ENCODE results near the gene LIMA1. TPM values are rescaled to one million over a fixed set of nuclear protein-coding genes. Genes with fewer than 3 reads are reported as not detected.
"Not testable (repeated sequence)": the region's sequence is repeated elsewhere in the genome, so short reads cannot be mapped to it uniquely, and the experiment has no call there.

LIMA1 gene
- polyA plus RNA-seq, 1 donor from 2014 or later, result 4.4 TPM

- Histone ChIP-seq H3K9me3 (ENCODE audit: low read length) (no peaks in the 10 kb centered on the region), H3K27me3 (ENCODE audit: insufficient read depth, low read depth, low read length) (no peaks in the 10 kb centered on the region), H3K4me3 (ENCODE audit: low read length) (no peak overlapping the region), H2AFZ (ENCODE audit: low read depth, low read length) (no peak overlapping the region), H3K9me2 (ENCODE audit: insufficient read depth, low read length) (no peaks in the 10 kb centered on the region), H3K27ac (ENCODE audit: low read length) (no peak overlapping the region), H3K9ac (ENCODE audit: low read length) (no peak overlapping the region), H3K79me2 (replicated peaks; ENCODE audit: insufficient read depth, low read length) (no peaks in the 10 kb centered on the region), H3K36me3 (ENCODE audit: insufficient read depth, low read length) (no peaks in the 10 kb centered on the region), H3K4me2 (ENCODE audit: low read length) (no peak overlapping the region), H3F3A (ENCODE audit: insufficient read depth, low read length, poor library complexity, severe bottlenecking) (no peaks in the 10 kb centered on the region), H4K20me1 (ENCODE audit: insufficient read depth) (no peaks in the 10 kb centered on the region)
- TF ChIP-seq RAD21 (conservative IDR thresholded peaks at IDR 0.05) (no peak), EZH2 (IDR thresholded peaks at IDR 0.05; ENCODE audit: borderline replicate concordance, insufficient read depth, low read length, poor library complexity, severe bottlenecking) (no peak), POLR2AphosphoS5 (IDR thresholded peaks at IDR 0.05) (no peak), EP300 (conservative IDR thresholded peaks at IDR 0.05; ENCODE audit: poor library complexity, severe bottlenecking) (no peak), REST (IDR thresholded peaks at IDR 0.05; ENCODE audit: borderline replicate concordance) (no peak), CTCF (IDR thresholded peaks at IDR 0.05; ENCODE audit: poor library complexity, severe bottlenecking) (no peak), TAF1 (IDR thresholded peaks at IDR 0.05; ENCODE audit: low read depth) (no peak), SMC3 (conservative IDR thresholded peaks at IDR 0.05; ENCODE audit: poor library complexity) (no peak), MXI1 (conservative IDR thresholded peaks at IDR 0.05; ENCODE audit: poor library complexity, severe bottlenecking) (no peak)
Observed at GRCh38 chr12:50275556-50275955, 7.8 kb downstream of the LIMA1 start.

GRCh38 chr12:50275127-50275526 lies 8.2 kb downstream of the LIMA1 start:
- not testable (repeated sequence) for H4K20me1 ChIP-seq (ENCODE audit: insufficient read depth); H3K27me3 ChIP-seq (ENCODE audit: insufficient read depth, low read depth, low read length); H3K36me3 ChIP-seq (ENCODE audit: insufficient read depth, low read length); H3K4me2 ChIP-seq (ENCODE audit: low read length); H3K9me3 ChIP-seq (ENCODE audit: low read length); H3F3A ChIP-seq (ENCODE audit: insufficient read depth, low read length, poor library complexity, severe bottlenecking); H2AFZ ChIP-seq (ENCODE audit: low read depth, low read length); H3K27ac ChIP-seq (ENCODE audit: low read length); H3K9me2 ChIP-seq (ENCODE audit: insufficient read depth, low read length); H3K79me2 ChIP-seq (replicated peaks; ENCODE audit: insufficient read depth, low read length); H3K9ac ChIP-seq (ENCODE audit: low read length); H3K4me3 ChIP-seq (ENCODE audit: low read length)

GRCh38 chr12:50271724-50272247 lies 11.5 kb downstream of the LIMA1 start:
- H3K36me3 ChIP-seq (ENCODE audit: insufficient read depth, low read length), result no peaks in the 10 kb centered on the region
- H2AFZ ChIP-seq (ENCODE audit: low read depth, low read length), result no peak overlapping the region
- H3K9me3 ChIP-seq (ENCODE audit: low read length), result no peaks in the 10 kb centered on the region
- no peaks in the 10 kb centered on the region for H3F3A ChIP-seq (ENCODE audit: insufficient read depth, low read length, poor library complexity, severe bottlenecking)
- no peaks in the 10 kb centered on the region for H3K9me2 ChIP-seq (ENCODE audit: insufficient read depth, low read length)
- H3K4me2 ChIP-seq (ENCODE audit: low read length), result no peak overlapping the region
- H4K20me1 ChIP-seq (ENCODE audit: insufficient read depth), result no peaks in the 10 kb centered on the region
- TF ChIP-seq EP300 (conservative IDR thresholded peaks at IDR 0.05; ENCODE audit: poor library complexity, severe bottlenecking), result no peak
- no peak for TF ChIP-seq CTCF (IDR thresholded peaks at IDR 0.05; ENCODE audit: poor library complexity, severe bottlenecking)
- TF ChIP-seq RAD21 (conservative IDR thresholded peaks at IDR 0.05), result no peak
- TF ChIP-seq TAF1 (IDR thresholded peaks at IDR 0.05; ENCODE audit: low read depth), result no peak
- no peak for TF ChIP-seq REST (IDR thresholded peaks at IDR 0.05; ENCODE audit: borderline replicate concordance)
- no peak for TF ChIP-seq POLR2AphosphoS5 (IDR thresholded peaks at IDR 0.05)
- TF ChIP-seq EZH2 (IDR thresholded peaks at IDR 0.05; ENCODE audit: borderline replicate concordance, insufficient read depth, low read length, poor library complexity, severe bottlenecking), result no peak
- no peak for TF ChIP-seq SMC3 (conservative IDR thresholded peaks at IDR 0.05; ENCODE audit: poor library complexity)
- TF ChIP-seq MXI1 (conservative IDR thresholded peaks at IDR 0.05; ENCODE audit: poor library complexity, severe bottlenecking), result no peak
- H3K4me3 ChIP-seq (ENCODE audit: low read length), result no peak overlapping the region
- H3K27me3 ChIP-seq (ENCODE audit: insufficient read depth, low read depth, low read length), result no peaks in the 10 kb centered on the region
- H3K9ac ChIP-seq (ENCODE audit: low read length), result no peak overlapping the region
- H3K27ac ChIP-seq (ENCODE audit: low read length), result no peak overlapping the region
- H3K79me2 ChIP-seq (replicated peaks; ENCODE audit: insufficient read depth, low read length), result no peaks in the 10 kb centered on the region

Data from neural cell (in vitro differentiated cells).